SK-N-SH treated with all-trans-retinoic acid at 6 μM for 48 hours (cell line): ENCODE results near the gene TSGA10IP.

ENCODE experiments used
- ATAC-seq: fragments of 200-7000 bp; cut with Tn5 transposase; 3 replicates; pipeline ENCODE4 v1.9.1; 2020; ENCODE audit warnings: mild to moderate bottlenecking, moderate library complexity
- CREB5 ChIP-seq: fragments of 250-450 bp; sonication (Bioruptor Pico); IDR thresholded peaks from 2 replicates; pipeline ENCODE4 v1.5.1; 2020; ENCODE audit warnings: low read depth, mild to moderate bottlenecking, moderate library complexity
- CSDC2 ChIP-seq: fragments of 250-450 bp; sonication (Bioruptor Pico); IDR thresholded peaks from 2 replicates; pipeline ENCODE4 v1.5.0; 2020; ENCODE audit warnings: mild to moderate bottlenecking, moderate library complexity
- CSRNP3 ChIP-seq: fragments of 250-450 bp; sonication (Bioruptor Pico); IDR thresholded peaks from 2 replicates; pipeline ENCODE4 v1.5.1; 2021; ENCODE audit warnings: mild to moderate bottlenecking, moderate library complexity
- GLIS3 ChIP-seq: fragments of 250-450 bp; sonication (Bioruptor Pico); IDR thresholded peaks from 2 replicates; pipeline ENCODE4 v1.5.0; 2020; ENCODE audit warnings: mild to moderate bottlenecking, moderate library complexity
- ISL1 ChIP-seq: fragments of 250-450 bp; sonication (Bioruptor Pico); IDR thresholded peaks from 2 replicates; pipeline ENCODE4 v2.1.2; 2022; ENCODE audit warnings: mild to moderate bottlenecking, moderate library complexity
- OSR1 ChIP-seq: fragments of 250-450 bp; sonication (Bioruptor Pico); IDR thresholded peaks from 2 replicates; pipeline ENCODE4 v1.8.0; 2022; ENCODE audit warnings: moderate library complexity, mild to moderate bottlenecking, inconsistent platforms
- PATZ1 ChIP-seq: fragments of 250-450 bp; sonication (Bioruptor Pico); IDR thresholded peaks from 2 replicates; pipeline ENCODE4 v1.8.0; 2020; ENCODE audit warnings: mild to moderate bottlenecking, moderate library complexity, borderline replicate concordance
- POU6F1 ChIP-seq: fragments of 250-450 bp; sonication (Bioruptor Pico); IDR thresholded peaks from 2 replicates; pipeline ENCODE4 v1.8.0; 2021; ENCODE audit warnings: low read depth, mild to moderate bottlenecking, moderate library complexity, borderline replicate concordance
- PPARA ChIP-seq: fragments of 250-450 bp; sonication (Bioruptor Pico); IDR thresholded peaks from 2 replicates; pipeline ENCODE4 v1.5.0; 2020; ENCODE audit warnings: mild to moderate bottlenecking, borderline replicate concordance
- SNAI2 ChIP-seq: fragments of 250-450 bp; sonication (Bioruptor Pico); IDR thresholded peaks from 2 replicates; pipeline ENCODE4 v1.5.0; 2020; ENCODE audit warnings: mild to moderate bottlenecking, moderate library complexity
- TCF4 ChIP-seq: fragments of 250-450 bp; sonication (Bioruptor Pico); IDR thresholded peaks from 2 replicates; pipeline ENCODE4 v1.8.0; 2021; ENCODE audit warnings: mild to moderate bottlenecking, moderate library complexity, borderline replicate concordance
- TOX ChIP-seq: fragments of 250-450 bp; sonication (Bioruptor Pico); IDR thresholded peaks from 2 replicates; pipeline ENCODE4 v1.8.0; 2021; ENCODE audit warnings: mild to moderate bottlenecking, moderate library complexity, borderline replicate concordance
- TSHZ2 ChIP-seq: fragments of 250-450 bp; sonication (Bioruptor Pico); IDR thresholded peaks from 2 replicates; pipeline ENCODE4 v1.5.0; 2020; ENCODE audit warnings: mild to moderate bottlenecking, moderate library complexity
- ZC3H10 ChIP-seq: fragments of 250-450 bp; sonication (Bioruptor Pico); IDR thresholded peaks from 2 replicates; pipeline ENCODE4 v1.5.1; 2021; ENCODE audit warnings: mild to moderate bottlenecking, moderate library complexity
- ZFP30 ChIP-seq: fragments of 450-650 bp; formaldehyde crosslinking; IDR thresholded peaks from 2 replicates; pipeline ENCODE4 v1.5.0; 2022; ENCODE audit warnings: mild to moderate bottlenecking, moderate library complexity
- ZNF565 ChIP-seq: fragments of 450-650 bp; formaldehyde crosslinking; conservative IDR thresholded peaks from 2 replicates; pipeline ENCODE4 v1.5.0; 2020; ENCODE audit warnings: low read depth, mild to moderate bottlenecking, moderate library complexity
- ZNF70 ChIP-seq: fragments of 450-650 bp; formaldehyde crosslinking; IDR thresholded peaks from 2 replicates; pipeline ENCODE4 v1.5.0; 2020; ENCODE audit warnings: mild to moderate bottlenecking, moderate library complexity
- ZNF8 ChIP-seq: fragments of 450-650 bp; formaldehyde crosslinking; IDR thresholded peaks from 2 replicates; pipeline ENCODE4 v1.5.0; 2020; ENCODE audit warnings: mild to moderate bottlenecking, moderate library complexity

TSGA10IP gene

GRCh38 chr11:65907878-65908277 is 37.4 kb upstream of the TSGA10IP start:
- no peak for TF ChIP-seq ZNF70 (CRISPR knock-in tag)
- no peak for TF ChIP-seq OSR1 (CRISPR knock-in tag)
- no peak for TF ChIP-seq ZNF8 (CRISPR knock-in tag)
- TF ChIP-seq ISL1 (CRISPR knock-in tag), result no peak
- no peak for TF ChIP-seq ZFP30 (CRISPR knock-in tag)
- TF ChIP-seq CSRNP3 (CRISPR knock-in tag), result no peak
- no peak for TF ChIP-seq TCF4 (CRISPR knock-in tag)
- no peak for TF ChIP-seq ZNF565 (CRISPR knock-in tag)
- no peak for TF ChIP-seq CREB5 (CRISPR knock-in tag)
- no peak for TF ChIP-seq POU6F1 (CRISPR knock-in tag)
- no peak for TF ChIP-seq PATZ1 (CRISPR knock-in tag)
- TF ChIP-seq PPARA (CRISPR knock-in tag), result no peak
- no peak for TF ChIP-seq CSDC2 (CRISPR knock-in tag)
- TF ChIP-seq TSHZ2 (CRISPR knock-in tag), result no peak
- no peak for TF ChIP-seq GLIS3 (CRISPR knock-in tag)
- no peak for ATAC-seq

- TF ChIP-seq ZNF70 (CRISPR knock-in tag) (0 out of 2 replicates have a peak, but pooled peaks have one; percentile 27), PATZ1 (CRISPR knock-in tag) (no peak)
- TF ChIP-seq, all 23 proteins: peak for 1
- ATAC-seq, result peak; percentile 35
These were observed 33.4 kb upstream of the TSGA10IP start for GRCh38 chr11:65911682-65912568.

GRCh38 chr11:65912845-65913244 is 32.4 kb upstream of the TSGA10IP start:
- TF ChIP-seq SNAI2 (CRISPR knock-in tag) (no peak), ZNF8 (CRISPR knock-in tag) (no peak), TOX (no peak), ZC3H10 (CRISPR knock-in tag) (no peak)

More at GRCh38 chr11:65912845-65913244, 32.4 kb upstream of the TSGA10IP start:
- no peak for ATAC-seq
